GM18505 (cell line): Measurements from ENCODE around the gene BCL11A.

Source experiments
- ATAC-seq: cut with Tn5 transposase; IDR thresholded peaks from one replicate; pipeline ENCODE4 v1.9.1; 2021; ENCODE audit not compliant: unreplicated experiment
- POLR2A ChIP-seq: IDR thresholded peaks from 4 replicates; pipeline ENCODE4 v1.6.1; 2011; ENCODE audit warnings: borderline replicate concordance; ENCODE audit not compliant: insufficient read depth, insufficient read length; ENCODE audit errors: extremely low read depth

The BCL11A gene

GRCh38 chr2:60532421-60532820 is 21.0 kb downstream of the BCL11A start:
- no peak for ATAC-seq
- no peak for TF ChIP-seq POLR2A

- no peak for ATAC-seq
- TF ChIP-seq POLR2A: no peak
Observed at GRCh38 chr2:60531701-60532133, 21.7 kb downstream of the BCL11A start.

DNA sequence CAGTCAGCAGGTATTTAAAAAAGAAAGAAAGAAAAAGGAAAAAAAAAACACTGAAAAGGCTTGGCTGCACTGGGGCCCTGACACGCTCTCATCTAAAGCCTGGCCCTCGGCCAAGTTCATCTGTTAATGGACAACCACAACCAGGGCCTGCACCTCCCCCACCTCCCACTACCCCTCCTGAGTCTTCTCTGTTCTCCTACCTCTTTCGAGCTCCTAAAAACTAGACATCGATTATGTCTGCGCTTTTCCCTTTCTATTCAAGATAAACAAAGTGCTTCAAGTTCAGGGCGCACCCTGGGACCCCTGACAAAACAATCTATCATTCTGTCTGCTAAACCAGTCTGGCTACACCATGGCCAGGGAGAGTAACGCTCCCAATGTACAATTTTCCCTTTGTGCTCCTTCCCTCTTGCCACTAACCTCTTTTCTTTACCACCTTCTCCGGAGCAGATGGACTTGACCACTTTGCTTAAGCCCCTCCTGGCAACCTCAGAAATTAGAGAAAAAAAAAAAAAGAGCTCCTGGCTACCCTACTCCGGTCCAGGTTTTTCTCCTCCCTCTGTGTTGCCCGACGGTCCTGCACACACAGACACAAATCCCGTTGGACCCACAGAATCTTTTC is 22.7 kb downstream of the BCL11A start:
- no peak for TF ChIP-seq POLR2A
- ATAC-seq: peak; percentile 66

GRCh38 chr2:60529785-60530627 is 23.4 kb downstream of the BCL11A start:
- ATAC-seq: no peak

GRCh38 chr2:60529136-60529784 is 24.2 kb downstream of the BCL11A start:
- ATAC-seq: no peak
- TF ChIP-seq POLR2A: no peak

More at GRCh38 chr2:60529785-60530627, 23.4 kb downstream of the BCL11A start:
- no peak for TF ChIP-seq POLR2A

- no peak for TF ChIP-seq POLR2A
- no peak for ATAC-seq
Observed at GRCh38 chr2:60528281-60529020, 25.0 kb downstream of the BCL11A start.

GRCh38 chr2:60527762-60528161 is 25.7 kb downstream of the BCL11A start:
- no peak for ATAC-seq
- TF ChIP-seq POLR2A: no peak

GRCh38 chr2:60526623-60527022 is 26.8 kb downstream of the BCL11A start:
- TF ChIP-seq POLR2A: no peak
- no peak for ATAC-seq

DNA sequence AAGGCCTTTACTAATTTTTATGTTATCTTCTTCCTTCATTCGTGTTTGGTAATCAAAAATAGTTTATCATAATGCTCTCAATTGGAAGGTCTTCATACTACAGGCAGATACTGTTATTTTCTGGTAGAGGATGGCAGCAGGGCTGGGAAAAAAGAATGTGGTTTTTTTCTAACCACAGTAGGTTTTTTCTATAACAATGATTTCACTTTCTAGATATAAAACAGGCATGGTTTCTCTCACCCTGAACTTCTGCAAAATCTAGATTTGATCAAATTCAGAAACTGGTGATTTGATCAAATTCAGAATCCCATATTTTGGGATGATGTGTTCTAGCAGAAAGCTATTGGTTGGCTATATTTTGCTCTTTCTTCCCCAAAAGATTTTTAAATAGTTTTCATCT is 27.6 kb downstream of the BCL11A start:
- peak; percentile 42 for ATAC-seq
- TF ChIP-seq POLR2A: no peak

DNA sequence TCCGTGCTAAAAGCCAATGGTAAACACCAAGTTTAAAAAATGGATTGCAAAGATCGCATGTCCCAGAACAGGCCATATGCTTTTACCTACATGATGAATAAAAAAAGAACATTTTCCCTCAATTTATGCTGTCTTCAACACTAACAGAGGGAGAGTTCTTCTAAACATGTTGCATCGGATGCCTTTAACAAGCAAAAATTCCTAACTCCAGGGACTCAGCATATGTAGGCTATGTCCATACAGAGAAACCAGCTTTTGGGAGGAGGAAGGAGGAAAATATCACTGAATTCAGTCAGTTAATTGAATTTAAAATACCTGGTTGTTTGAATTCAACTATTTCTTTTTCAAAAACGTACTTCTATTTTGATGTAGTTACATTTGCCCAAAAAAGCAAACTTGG is 28.6 kb downstream of the BCL11A start:
- TF ChIP-seq POLR2A: no peak
- ATAC-seq: no peak

DNA sequence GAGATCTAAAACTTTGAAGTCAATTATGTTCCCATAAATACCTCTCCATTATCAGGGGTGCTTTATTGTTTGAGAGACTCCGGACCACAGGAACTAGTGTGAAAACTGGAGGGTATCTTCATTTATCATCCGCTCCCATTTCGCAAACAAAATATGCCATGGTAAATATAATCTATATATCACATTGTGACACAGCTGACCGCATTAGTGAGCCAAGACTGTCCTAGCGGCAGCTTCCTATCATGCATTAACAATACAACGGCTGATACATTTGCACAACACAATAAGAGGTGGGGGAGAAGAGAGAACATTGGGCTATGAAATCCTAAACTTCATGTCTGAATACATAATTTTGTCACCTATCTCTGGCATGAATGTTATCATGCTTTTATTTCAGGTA is 29.5 kb downstream of the BCL11A start:
- TF ChIP-seq POLR2A: no peak
- ATAC-seq: no peak

DNA sequence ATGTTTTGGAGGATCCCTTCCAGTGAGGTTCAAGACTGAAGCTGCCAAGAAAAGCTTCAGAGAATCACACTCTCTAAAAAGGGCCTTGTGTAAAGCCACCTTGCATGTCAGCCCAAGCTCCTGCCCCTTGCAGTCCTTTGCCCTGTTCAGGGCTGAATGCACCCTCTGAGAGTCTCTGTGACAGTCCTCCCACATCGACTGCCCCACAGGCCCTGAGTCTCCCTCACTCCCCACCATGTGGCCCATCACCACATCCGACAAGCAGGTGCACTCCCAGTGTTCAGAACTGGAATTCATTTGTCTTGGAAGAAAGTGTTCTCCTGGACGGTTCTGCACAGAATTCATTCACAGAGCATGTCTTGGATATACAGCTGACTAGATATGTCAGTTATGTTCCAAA is 31.0 kb downstream of the BCL11A start:
- TF ChIP-seq POLR2A: no peak
- ATAC-seq: no peak

GRCh38 chr2:60521626-60522025 is 31.8 kb downstream of the BCL11A start:
- ATAC-seq: no peak
- no peak for TF ChIP-seq POLR2A
